Measurements from ENCODE around the gene KRTAP5-9. TPM values are rescaled to one million over a fixed set of nuclear protein-coding genes. Genes with fewer than 3 reads are reported as not detected.
"Not testable (repeated sequence)": the region's sequence is repeated elsewhere in the genome, so short reads cannot be mapped to it uniquely, and the experiment has no call there.

The KRTAP5-9 gene
- total RNA-seq, 4 donors from 2014 or later = 0.54 TPM; not detected in 3

GRCh38 chr11:71572811-71573210, 24.6 kb downstream of the KRTAP5-9 start:
- no peak overlapping the region for H3K27ac ChIP-seq

GRCh38 chr11:71574418-71574817, 26.2 kb downstream of the KRTAP5-9 start:
- no peak overlapping the region for H3K4me3 ChIP-seq (replicated peaks in 1 of 3)
- no peak for DNase-seq
- H3K27ac ChIP-seq = no peak overlapping the region
- WGBS, 2 donors = 88 to 90% methylated on average over 5 of the region's 5 CpGs
- H3K27me3 ChIP-seq = no peaks in the 10 kb centered on the region
- H3K4me1 ChIP-seq = no peaks in the 10 kb centered on the region
- TF ChIP-seq POLR2A (IDR thresholded peaks at IDR 0.05) = no peak
- no peak for TF ChIP-seq CTCF (IDR thresholded peaks at IDR 0.05)
- no peaks in the 10 kb centered on the region for H3K36me3 ChIP-seq
- intact Hi-C loops (cut with DNase I) = no loop called here
- no peaks in the 10 kb centered on the region for H3K9me3 ChIP-seq

More at GRCh38 chr11:71572811-71573210, 24.6 kb downstream of the KRTAP5-9 start:
- no peak overlapping the region for H3K4me3 ChIP-seq (replicated peaks in 1 of 3)
- no peak for TF ChIP-seq POLR2A (IDR thresholded peaks at IDR 0.05)
- no peak for TF ChIP-seq CTCF (IDR thresholded peaks at IDR 0.05)
- H3K4me1 ChIP-seq = no peaks in the 10 kb centered on the region
- H3K36me3 ChIP-seq = no peaks in the 10 kb centered on the region
- peak; percentile 47 to 67 for DNase-seq
- 44 to 72% methylated on average over 10 to 11 of the region's 11 CpGs for WGBS, 2 donors
- H3K9me3 ChIP-seq = no peaks in the 10 kb centered on the region
- H3K27me3 ChIP-seq = no peaks in the 10 kb centered on the region
- intact Hi-C loops (cut with DNase I) = no loop called here

- 86 to 87% methylated on average over 4 of the region's 4 CpGs for WGBS, 2 donors
- no peaks in the 10 kb centered on the region for H3K9me3 ChIP-seq
- no peak overlapping the region for H3K27ac ChIP-seq
- TF ChIP-seq POLR2A (IDR thresholded peaks at IDR 0.05) = no peak
- no peak for TF ChIP-seq CTCF (IDR thresholded peaks at IDR 0.05)
- no peak overlapping the region for H3K4me3 ChIP-seq (replicated peaks in 1 of 3)
- DNase-seq = no peak
- no peaks in the 10 kb centered on the region for H3K4me1 ChIP-seq
- no peaks in the 10 kb centered on the region for H3K36me3 ChIP-seq
- intact Hi-C loops (cut with DNase I) = no loop called here
- no peaks in the 10 kb centered on the region for H3K27me3 ChIP-seq
These were observed 27.7 kb downstream of the KRTAP5-9 start for GRCh38 chr11:71575723-71576424.

GRCh38 chr11:71576688-71577465, 28.7 kb downstream of the KRTAP5-9 start:
- H3K27ac ChIP-seq; H3K36me3 ChIP-seq; H3K9me3 ChIP-seq; H3K4me1 ChIP-seq; H3K4me3 ChIP-seq (replicated peaks in 1 of 3); intact Hi-C loops (cut with DNase I); DNase-seq; H3K27me3 ChIP-seq: not testable (repeated sequence)
- WGBS, 2 donors = 86 to 88% methylated on average over 21 to 23 of the region's 41 CpGs

- H3K36me3 ChIP-seq = no peaks in the 10 kb centered on the region
- H3K9me3 ChIP-seq = no peaks in the 10 kb centered on the region
- no peak for TF ChIP-seq POLR2A (IDR thresholded peaks at IDR 0.05)
- no peak for TF ChIP-seq CTCF (IDR thresholded peaks at IDR 0.05)
- WGBS, 2 donors = 92 to 97% methylated on average over 7 of the region's 7 CpGs
- H3K4me1 ChIP-seq = no peaks in the 10 kb centered on the region
- no peak for DNase-seq
- H3K27me3 ChIP-seq = no peaks in the 10 kb centered on the region
- no peak overlapping the region for H3K4me3 ChIP-seq (replicated peaks in 1 of 3)
- no peak overlapping the region for H3K27ac ChIP-seq
- intact Hi-C loops (cut with DNase I) = no loop called here
These were observed 29.3 kb downstream of the KRTAP5-9 start for GRCh38 chr11:71577469-71578004.

GRCh38 chr11:71579513-71579912, 31.3 kb downstream of the KRTAP5-9 start:
- DNase-seq; intact Hi-C loops (cut with DNase I); H3K27ac ChIP-seq; H3K4me1 ChIP-seq; H3K27me3 ChIP-seq; H3K36me3 ChIP-seq; H3K4me3 ChIP-seq (replicated peaks in 1 of 3); H3K9me3 ChIP-seq: not testable (repeated sequence)
- 58 to 66% methylated on average over 7 of the region's 7 CpGs for WGBS, 2 donors

Measured in thyroid gland (tissue), 4 donors.